ENCODE results near the gene CPNE6. TPM values are rescaled to one million over a fixed set of nuclear protein-coding genes. Genes with fewer than 3 reads are reported as not detected.
"Not testable (repeated sequence)": the region's sequence is repeated elsewhere in the genome, so short reads cannot be mapped to it uniquely, and the experiment has no call there.

Gene CPNE6
- total RNA-seq, result not detected in 2 replicates

- Mint-ChIP-seq H3K4me1 (peaks cover 20% of the 10 kb centered on the region), H3K27ac (peak within 1 kb of the TSS; percentile 34), H3K9me3 (no peaks in the 10 kb centered on the region), H3K4me3 (no peak within 1 kb of the TSS), H3K27me3 (peaks cover 8% of the 10 kb centered on the region), H3K36me3 (ENCODE audit: low read depth) (no peaks in the 10 kb centered on the region)
- no peak for DNase-seq
- intact Hi-C loops (cut with micrococcal nuclease), result loop anchor here (1.0 kb wide), 1 partner anchor 18 kb away; no protein-coding TSS in a partner anchor
Observed at GRCh38 chr14:24071144-24071697, at the start of gene CPNE6. CPNE6 (plus strand) TSS chr14:24071562; CDS start chr14:24072937, 1,375 bp downstream.

- H3K4me1 Mint-ChIP-seq; H3K4me3 Mint-ChIP-seq; intact Hi-C loops (cut with micrococcal nuclease); H3K36me3 Mint-ChIP-seq (ENCODE audit: low read depth); H3K27ac Mint-ChIP-seq; DNase-seq: not testable (repeated sequence)
- H3K9me3 Mint-ChIP-seq, result peaks cover 13% of the 10 kb centered on the region
- H3K27me3 Mint-ChIP-seq, result peaks cover 27% of the 10 kb centered on the region
Observed at GRCh38 chr14:24024939-24025418, 46.4 kb upstream of the CPNE6 start.

- H3K4me3 Mint-ChIP-seq; DNase-seq; H3K27ac Mint-ChIP-seq; intact Hi-C loops (cut with micrococcal nuclease); H3K36me3 Mint-ChIP-seq (ENCODE audit: low read depth); H3K4me1 Mint-ChIP-seq: not testable (repeated sequence)
- peaks cover 17% of the 10 kb centered on the region for H3K27me3 Mint-ChIP-seq
- peaks cover 24% of the 10 kb centered on the region for H3K9me3 Mint-ChIP-seq
Observed at GRCh38 chr14:24029687-24030086, 41.7 kb upstream of the CPNE6 start.

GRCh38 chr14:24031331-24031730, 40.0 kb upstream of the CPNE6 start:
- H3K4me1 Mint-ChIP-seq; H3K4me3 Mint-ChIP-seq; H3K27ac Mint-ChIP-seq; H3K36me3 Mint-ChIP-seq (ENCODE audit: low read depth); intact Hi-C loops (cut with micrococcal nuclease); DNase-seq: not testable (repeated sequence)
- H3K27me3 Mint-ChIP-seq, result peaks cover 12% of the 10 kb centered on the region
- peaks cover 21% of the 10 kb centered on the region for H3K9me3 Mint-ChIP-seq

GRCh38 chr14:24032727-24033418, 38.5 kb upstream of the CPNE6 start:
- Mint-ChIP-seq H3K9me3 (peaks cover 15% of the 10 kb centered on the region), H3K27ac (no peak overlapping the region), H3K27me3 (peaks cover 4% of the 10 kb centered on the region), H3K4me3 (no peak overlapping the region), H3K36me3 (ENCODE audit: low read depth) (no peaks in the 10 kb centered on the region), H3K4me1 (peaks cover 13% of the 10 kb centered on the region)
- no peak for DNase-seq
- intact Hi-C loops (cut with micrococcal nuclease), result no loop called here

DNA sequence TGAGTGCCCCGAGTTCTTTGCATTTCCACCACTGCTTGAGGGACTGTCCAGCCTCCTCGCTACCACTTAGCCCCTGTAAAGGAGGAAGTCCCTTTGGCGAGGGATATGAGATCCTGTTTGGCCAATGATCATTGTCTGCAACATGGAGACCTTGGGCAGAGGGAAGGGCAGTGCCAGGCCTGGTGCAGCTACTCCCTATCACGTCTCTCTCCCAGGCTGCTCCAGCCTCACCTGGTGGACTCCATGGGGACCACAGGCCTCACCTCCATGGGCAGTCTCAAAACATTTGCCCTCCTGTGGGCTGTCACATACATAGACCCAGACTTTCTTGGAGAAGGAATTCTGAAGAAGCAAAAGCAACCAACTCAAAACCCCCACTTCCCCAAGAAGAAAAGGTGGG, 35.6 kb upstream of the CPNE6 start:
- H3K36me3 Mint-ChIP-seq (ENCODE audit: low read depth); H3K27me3 Mint-ChIP-seq; DNase-seq: not testable (repeated sequence)
- intact Hi-C loops (cut with micrococcal nuclease), result loop anchor here (1.0 to 5.0 kb wide), 3 partner anchors 17 to 48 kb away; partner anchors contain the start of genes CARMIL3 and DHRS4L2
- Mint-ChIP-seq H3K4me1 (peaks cover 13% of the 10 kb centered on the region), H3K9me3 (peaks cover 12% of the 10 kb centered on the region), H3K4me3 (peak overlapping the region; percentile 91), H3K27ac (peak overlapping the region; percentile 40)

GRCh38 chr14:24036169-24036962, 35.0 kb upstream of the CPNE6 start:
- Mint-ChIP-seq H3K36me3 (ENCODE audit: low read depth) (no peaks in the 10 kb centered on the region), H3K4me1 (peaks cover 13% of the 10 kb centered on the region), H3K27ac (peak overlapping the region; percentile 87), H3K4me3 (peak overlapping the region; percentile 91), H3K9me3 (peaks cover 6% of the 10 kb centered on the region), H3K27me3 (peaks cover 3% of the 10 kb centered on the region)
- intact Hi-C loops (cut with micrococcal nuclease), result loop anchor here (1.0 to 5.0 kb wide), 3 partner anchors 16 to 49 kb away; partner anchors contain the start of genes CARMIL3 and DHRS4L2
- peak; percentile 91 for DNase-seq

- H3K4me3 Mint-ChIP-seq, result peak overlapping the region; percentile 91
- peak overlapping the region; percentile 87 for H3K27ac Mint-ChIP-seq
- H3K9me3 Mint-ChIP-seq; H3K27me3 Mint-ChIP-seq; DNase-seq; H3K36me3 Mint-ChIP-seq (ENCODE audit: low read depth): not testable (repeated sequence)
- peaks cover 13% of the 10 kb centered on the region for H3K4me1 Mint-ChIP-seq
- intact Hi-C loops (cut with micrococcal nuclease), result loop anchor here (1.0 to 5.0 kb wide), 3 partner anchors 15 to 50 kb away; partner anchors contain the start of genes CARMIL3 and DHRS4L2
Observed at GRCh38 chr14:24036963-24037657, 34.3 kb upstream of the CPNE6 start.

GRCh38 chr14:24037658-24038037, 33.7 kb upstream of the CPNE6 start:
- Mint-ChIP-seq H3K27ac (no peak overlapping the region), H3K4me1 (peaks cover 13% of the 10 kb centered on the region), H3K4me3 (no peak overlapping the region), H3K9me3 (peaks cover 5% of the 10 kb centered on the region), H3K36me3 (ENCODE audit: low read depth) (no peaks in the 10 kb centered on the region), H3K27me3 (peaks cover 3% of the 10 kb centered on the region)
- DNase-seq, result no peak
- intact Hi-C loops (cut with micrococcal nuclease), result loop anchor here (5.0 kb wide), 1 partner anchor 50 kb away; the partner anchor contains the start of gene DHRS4L2

- no peak overlapping the region for H3K4me3 Mint-ChIP-seq
Observed at GRCh38 chr14:24038686-24039085, 32.7 kb upstream of the CPNE6 start.

GRCh38 chr14:24040692-24041091, 30.7 kb upstream of the CPNE6 start:
- no peak overlapping the region for H3K4me3 Mint-ChIP-seq
- H3K4me1 Mint-ChIP-seq, result peaks cover 9% of the 10 kb centered on the region
- no peak overlapping the region for H3K27ac Mint-ChIP-seq
- peaks cover 10% of the 10 kb centered on the region for H3K27me3 Mint-ChIP-seq
- no peaks in the 10 kb centered on the region for H3K9me3 Mint-ChIP-seq
- no peaks in the 10 kb centered on the region for H3K36me3 Mint-ChIP-seq (ENCODE audit: low read depth)
- intact Hi-C loops (cut with micrococcal nuclease), result no loop called here
- DNase-seq, result no peak

More at GRCh38 chr14:24038686-24039085, 32.7 kb upstream of the CPNE6 start:
- Mint-ChIP-seq H3K27me3 (peaks cover 4% of the 10 kb centered on the region), H3K9me3 (peaks cover 5% of the 10 kb centered on the region), H3K36me3 (ENCODE audit: low read depth) (no peaks in the 10 kb centered on the region), H3K27ac (no peak overlapping the region), H3K4me1 (peaks cover 13% of the 10 kb centered on the region)
- intact Hi-C loops (cut with micrococcal nuclease), result loop anchor here (5.0 kb wide), 1 partner anchor 51 kb away; the partner anchor contains the start of gene DHRS4L2
- DNase-seq, result no peak

- Mint-ChIP-seq H3K4me3 (no peak overlapping the region), H3K27me3 (peaks cover 12% of the 10 kb centered on the region), H3K9me3 (no peaks in the 10 kb centered on the region), H3K27ac (no peak overlapping the region), H3K36me3 (ENCODE audit: low read depth) (no peaks in the 10 kb centered on the region), H3K4me1 (no peaks in the 10 kb centered on the region)
- intact Hi-C loops (cut with micrococcal nuclease), result no loop called here
- no peak for DNase-seq
Observed at GRCh38 chr14:24042746-24043145, 28.6 kb upstream of the CPNE6 start.

GRCh38 chr14:24049002-24049401, 22.4 kb upstream of the CPNE6 start:
- DNase-seq; intact Hi-C loops (cut with micrococcal nuclease): not testable (repeated sequence)
- H3K4me1 Mint-ChIP-seq, result peaks cover 20% of the 10 kb centered on the region

More at GRCh38 chr14:24049002-24049401, 22.4 kb upstream of the CPNE6 start:
- not testable (repeated sequence) for H3K9me3 Mint-ChIP-seq; H3K27ac Mint-ChIP-seq; H3K36me3 Mint-ChIP-seq (ENCODE audit: low read depth); H3K4me3 Mint-ChIP-seq
- H3K27me3 Mint-ChIP-seq, result peaks cover 25% of the 10 kb centered on the region

Data from activated CD4-positive, alpha-beta T cell treated with anti-CD3 and anti-CD28 coated beads, Interleukin-2, amount 10 ng/mL, durations not matched to agents 24 days and 14 days (primary cell).